ENCODE measurements around the gene MRPL22. TPM values are rescaled to one million over a fixed set of nuclear protein-coding genes. Genes with fewer than 3 reads are reported as not detected.

Gene MRPL22
- polyA plus RNA-seq, 1 donor (not counting 4 experiments of a cell fraction or from before 2014, with no cell fraction given): 76.9 TPM

- Histone ChIP-seq H3K27me3 (ENCODE audit: control insufficient read depth, extremely low read depth, insufficient read depth, low read length) (no peaks in the 10 kb centered on the region), H3K9me1 (ENCODE audit: control insufficient read depth, extremely low read depth, insufficient read depth, low read length) (no peaks in the 10 kb centered on the region), H3K4me3 (ENCODE audit: control insufficient read depth in 2 of 3, extremely low read depth in 1 of 3, insufficient read depth in 2 of 3, low read depth in 1 of 3, low read length in 3 of 3) (no peak overlapping the region), H4K20me1 (ENCODE audit: control insufficient read depth, extremely low read depth, insufficient read depth, low read length) (no peaks in the 10 kb centered on the region), H3K36me3 (ENCODE audit: control insufficient read depth in 2 of 2, extremely low read depth in 1 of 2, insufficient read depth in 2 of 2, low read length in 2 of 2) (no peaks in the 10 kb centered on the region), H3K9ac (ENCODE audit: control insufficient read depth, extremely low read depth, insufficient read depth, low read length) (no peak overlapping the region), H3K4me1 (ENCODE audit: control insufficient read depth, extremely low read depth, insufficient read depth, low read length) (no peaks in the 10 kb centered on the region), H3K9me3 (ENCODE audit: control insufficient read depth, low read depth, low read length) (no peaks in the 10 kb centered on the region), H2AFZ (ENCODE audit: control insufficient read depth, low read length) (no peak overlapping the region), H3K79me2 (ENCODE audit: control insufficient read depth, insufficient read depth, low read length) (no peaks in the 10 kb centered on the region), H3K27ac (ENCODE audit: control insufficient read depth, insufficient read depth, low read length) (no peak overlapping the region), H3K4me2 (ENCODE audit: control insufficient read depth, extremely low read depth, insufficient read depth, low read depth, low read length) (no peak overlapping the region)
- dilution Hi-C loops (cut with MboI; ENCODE audit: extremely low pct_ligation_motif_present, low sequenced_read_pairs): no loop called here
- no peak for TF ChIP-seq EZH2 (IDR thresholded peaks at IDR 0.05; ENCODE audit: low read length)
- TF ChIP-seq CTCF (optimal IDR thresholded peaks at IDR 0.05 in 1 of 3, IDR thresholded peaks at IDR 0.05 in 1 of 3, conservative IDR thresholded peaks at IDR 0.05 in 1 of 3; ENCODE audit: extremely low read depth in 1 of 3, insufficient read depth in 2 of 3, low read length in 3 of 3): no peak
- FAIRE-seq (no peak), DNase-seq (ENCODE audit: low read depth, low spot score) (no peak)
These were observed 74.4 kb downstream of the MRPL22 start for GRCh38 chr5:155015239-155015638.

DNA sequence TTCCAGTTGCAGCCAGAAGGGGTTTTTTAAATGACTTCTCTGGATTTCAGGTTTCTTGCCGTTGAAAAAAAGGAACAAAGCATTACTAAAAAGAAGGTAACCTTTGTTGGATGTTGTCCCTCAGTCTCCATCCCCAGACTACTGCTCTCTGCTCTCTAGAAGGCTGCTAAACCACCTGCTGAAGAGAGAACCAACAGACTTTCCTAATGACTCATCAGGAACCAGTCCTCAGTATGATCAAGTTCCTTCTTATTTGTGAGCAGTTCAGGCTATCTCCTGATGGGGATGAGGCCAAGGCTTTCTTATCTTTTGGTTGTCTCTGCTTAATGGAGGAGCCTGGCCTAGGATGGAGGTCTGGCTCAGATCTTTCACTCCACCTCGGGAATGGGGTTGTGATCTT lies 76.7 kb downstream of the MRPL22 start:
- no peaks in the 10 kb centered on the region for H3K9me3 ChIP-seq (ENCODE audit: control insufficient read depth, low read depth, low read length)
- DNase-seq (ENCODE audit: low read depth, low spot score) (no peak), FAIRE-seq (no peak)
- no peak overlapping the region for H2AFZ ChIP-seq (ENCODE audit: control insufficient read depth, low read length)
- no peak overlapping the region for H3K4me3 ChIP-seq (ENCODE audit: control insufficient read depth in 2 of 3, extremely low read depth in 1 of 3, insufficient read depth in 2 of 3, low read depth in 1 of 3, low read length in 3 of 3)
- H3K79me2 ChIP-seq (ENCODE audit: control insufficient read depth, insufficient read depth, low read length): no peaks in the 10 kb centered on the region
- H3K4me1 ChIP-seq (ENCODE audit: control insufficient read depth, extremely low read depth, insufficient read depth, low read length): no peaks in the 10 kb centered on the region
- H3K4me2 ChIP-seq (ENCODE audit: control insufficient read depth, extremely low read depth, insufficient read depth, low read depth, low read length): no peak overlapping the region
- dilution Hi-C loops (cut with MboI; ENCODE audit: extremely low pct_ligation_motif_present, low sequenced_read_pairs): no loop called here
- no peaks in the 10 kb centered on the region for H4K20me1 ChIP-seq (ENCODE audit: control insufficient read depth, extremely low read depth, insufficient read depth, low read length)
- H3K27me3 ChIP-seq (ENCODE audit: control insufficient read depth, extremely low read depth, insufficient read depth, low read length): no peaks in the 10 kb centered on the region
- TF ChIP-seq EZH2 (IDR thresholded peaks at IDR 0.05; ENCODE audit: low read length): no peak
- TF ChIP-seq CTCF (optimal IDR thresholded peaks at IDR 0.05 in 1 of 3, IDR thresholded peaks at IDR 0.05 in 1 of 3, conservative IDR thresholded peaks at IDR 0.05 in 1 of 3; ENCODE audit: extremely low read depth in 1 of 3, insufficient read depth in 2 of 3, low read length in 3 of 3): no peak
- no peak overlapping the region for H3K9ac ChIP-seq (ENCODE audit: control insufficient read depth, extremely low read depth, insufficient read depth, low read length)
- H3K36me3 ChIP-seq (ENCODE audit: control insufficient read depth in 2 of 2, extremely low read depth in 1 of 2, insufficient read depth in 2 of 2, low read length in 2 of 2): no peaks in the 10 kb centered on the region
- H3K27ac ChIP-seq (ENCODE audit: control insufficient read depth, insufficient read depth, low read length): no peak overlapping the region
- no peaks in the 10 kb centered on the region for H3K9me1 ChIP-seq (ENCODE audit: control insufficient read depth, extremely low read depth, insufficient read depth, low read length)

Other genes with a start within 250 kb of the MRPL22 start
- gene LARP1, start 185.7 kb upstream of the MRPL22 start, polyA plus RNA-seq: 39.3 to 139 TPM (median 65.6 TPM) in 3 replicates
- gene FAXDC2, start 90.5 kb upstream of the MRPL22 start, polyA plus RNA-seq: 4.6 to 11.0 TPM (median 7.1 TPM) in 3 replicates
- gene CNOT8, start 82.4 kb upstream of the MRPL22 start, polyA plus RNA-seq: 28.1 to 44.5 TPM (median 36.2 TPM) in 3 replicates
- gene GEMIN5, start 2.9 kb upstream of the MRPL22 start, polyA plus RNA-seq: 8.1 to 18.2 TPM (median 12.5 TPM) in 3 replicates
- not detected in 3 replicates for gene KIF4B, start 72.7 kb downstream of the MRPL22 start, polyA plus RNA-seq

All from keratinocyte (primary cell).